HEK293T (cell line): ENCODE results near the gene L1CAM.

ENCODE experiments used
- ARNT ChIP-seq: fragments of 450-650 bp; IDR thresholded peaks from 2 replicates; pipeline ENCODE4 v1.6.1; 2017; ENCODE audit warnings: mild to moderate bottlenecking
- ELF4 ChIP-seq: fragments of 450-650 bp; IDR thresholded peaks from 2 replicates; pipeline ENCODE4 v1.6.1; 2017; ENCODE audit warnings: antibody characterized with exemption
- FOXK2 ChIP-seq: fragments of 450-650 bp; IDR thresholded peaks from 2 replicates; pipeline ENCODE4 v1.6.1; 2016; ENCODE audit warnings: mild to moderate bottlenecking
- FOXM1 ChIP-seq: fragments of 450-650 bp; IDR thresholded peaks from 2 replicates; pipeline ENCODE4 v1.6.1; 2017; ENCODE audit warnings: mild to moderate bottlenecking, borderline replicate concordance
- HDGF ChIP-seq: fragments of 450-650 bp; IDR thresholded peaks from 2 replicates; pipeline ENCODE4 v1.6.1; 2017; ENCODE audit warnings: antibody characterized with exemption, borderline replicate concordance
- SP1 ChIP-seq: fragments of 450-650 bp; IDR thresholded peaks from 2 replicates; pipeline ENCODE4 v1.6.1; 2017
- SUZ12 ChIP-seq: fragments of 450-650 bp; IDR thresholded peaks from 2 replicates; pipeline ENCODE4 v1.6.1; 2016; ENCODE audit warnings: mild to moderate bottlenecking
- TARDBP ChIP-seq: fragments of 450-650 bp; IDR thresholded peaks from 2 replicates; pipeline ENCODE4 v1.6.1; 2016

DNA sequence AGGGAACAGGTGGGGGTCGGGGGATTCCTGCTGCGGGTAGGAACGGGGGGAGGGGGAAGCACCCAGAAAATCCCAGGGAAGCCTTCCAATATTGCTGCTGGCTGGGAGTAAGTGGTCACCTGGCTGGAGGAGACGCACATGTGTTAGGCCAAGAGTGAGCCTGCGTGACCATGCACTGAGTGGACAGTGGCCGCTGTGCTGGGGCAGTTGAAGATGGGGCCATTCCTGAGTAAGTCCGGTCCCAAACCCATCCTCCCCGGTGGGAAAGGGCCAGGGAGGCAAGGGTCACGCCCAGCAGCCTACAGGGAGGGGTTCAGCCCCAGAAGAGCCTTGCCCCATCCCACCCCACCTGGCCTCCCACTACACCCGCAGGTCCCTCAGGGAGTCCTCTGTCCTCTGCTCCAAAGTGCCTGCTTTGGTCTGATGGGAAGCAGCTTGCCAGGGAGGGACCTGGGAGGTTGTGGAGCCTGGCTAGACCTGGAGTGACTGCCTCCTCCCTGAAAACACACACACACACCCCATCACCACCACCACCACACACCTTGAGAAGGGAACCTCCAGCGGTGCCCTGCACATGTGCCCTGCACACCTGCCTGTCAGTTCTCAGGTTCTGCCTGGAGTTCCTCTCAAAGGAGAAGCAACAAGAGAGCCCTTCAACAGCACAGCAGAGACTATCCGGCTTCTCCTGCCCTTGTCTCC is 6.1 kb downstream of the L1CAM start:
- TF ChIP-seq HDGF (no peak), SP1 (no peak), FOXK2 (no peak), FOXM1 (no peak), TARDBP (no peak), SUZ12 (no peak), ELF4 (no peak), ARNT (no peak)
